ENCODE data around the gene ITGAL.

DNA sequence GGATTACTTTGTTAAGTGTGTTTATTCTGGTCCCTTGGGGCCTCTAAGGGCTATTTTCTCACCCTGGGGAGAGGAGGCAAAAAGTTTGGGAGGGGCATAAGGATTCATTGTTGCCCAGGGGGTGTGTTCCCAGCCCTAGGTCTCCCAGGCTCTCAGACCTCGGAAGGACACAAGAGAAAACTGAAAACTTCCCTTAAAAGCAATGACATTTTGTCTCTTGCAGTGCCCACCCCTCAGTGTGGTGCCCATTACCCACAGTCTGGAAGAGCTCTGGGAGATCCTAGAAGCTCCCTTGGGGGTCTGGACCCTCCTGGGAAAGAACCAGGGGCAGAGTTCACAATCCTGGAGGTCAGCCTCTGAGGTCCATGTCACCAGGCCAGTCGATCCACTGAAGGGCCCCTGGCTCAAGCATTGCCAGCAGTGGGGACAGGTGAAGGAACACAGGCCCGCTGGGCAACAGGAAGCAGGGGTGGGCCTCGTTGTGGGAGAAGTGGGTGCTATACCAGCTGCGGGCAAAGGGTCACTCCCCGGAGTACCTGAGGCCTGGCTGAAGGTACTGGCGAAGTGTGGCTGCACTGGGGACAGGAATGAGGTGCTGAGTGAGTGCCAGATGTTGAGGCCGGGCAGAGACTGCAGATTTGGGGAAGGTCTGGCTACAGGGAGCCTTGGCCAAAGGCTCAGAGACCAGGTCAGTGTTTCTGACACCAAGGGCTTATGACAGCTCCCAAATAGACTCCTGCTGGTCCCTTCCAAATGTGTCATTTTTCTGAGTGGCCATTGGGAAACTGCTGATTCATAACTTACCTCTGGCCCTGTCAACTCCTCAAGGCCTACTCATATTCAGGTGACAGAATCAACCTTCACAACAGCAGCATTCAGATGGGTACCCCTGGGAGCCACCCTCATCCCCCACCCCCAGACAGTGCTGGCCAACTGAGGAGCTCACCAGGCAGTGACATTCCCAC lies 66.7 kb downstream of the ITGAL start:
- no peak for TF ChIP-seq GATA2 (IDR thresholded peaks at IDR 0.05; ENCODE audit: insufficient read depth, insufficient read length, low read depth, low read length)
- no peak for TF ChIP-seq EZH2 (IDR thresholded peaks at IDR 0.05; ENCODE audit: borderline replicate concordance, low read depth, low read length, severe bottlenecking)
- TF ChIP-seq, protein P1, sequence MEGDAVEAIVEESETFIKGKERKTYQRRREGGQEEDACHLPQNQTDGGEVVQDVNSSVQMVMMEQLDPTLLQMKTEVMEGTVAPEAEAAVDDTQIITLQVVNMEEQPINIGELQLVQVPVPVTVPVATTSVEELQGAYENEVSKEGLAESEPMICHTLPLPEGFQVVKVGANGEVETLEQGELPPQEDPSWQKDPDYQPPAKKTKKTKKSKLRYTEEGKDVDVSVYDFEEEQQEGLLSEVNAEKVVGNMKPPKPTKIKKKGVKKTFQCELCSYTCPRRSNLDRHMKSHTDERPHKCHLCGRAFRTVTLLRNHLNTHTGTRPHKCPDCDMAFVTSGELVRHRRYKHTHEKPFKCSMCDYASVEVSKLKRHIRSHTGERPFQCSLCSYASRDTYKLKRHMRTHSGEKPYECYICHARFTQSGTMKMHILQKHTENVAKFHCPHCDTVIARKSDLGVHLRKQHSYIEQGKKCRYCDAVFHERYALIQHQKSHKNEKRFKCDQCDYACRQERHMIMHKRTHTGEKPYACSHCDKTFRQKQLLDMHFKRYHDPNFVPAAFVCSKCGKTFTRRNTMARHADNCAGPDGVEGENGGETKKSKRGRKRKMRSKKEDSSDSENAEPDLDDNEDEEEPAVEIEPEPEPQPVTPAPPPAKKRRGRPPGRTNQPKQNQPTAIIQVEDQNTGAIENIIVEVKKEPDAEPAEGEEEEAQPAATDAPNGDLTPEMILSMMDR (IDR thresholded peaks at IDR 0.05; ENCODE audit: extremely low read depth in 1 of 2, insufficient read depth in 1 of 2, low read depth in 1 of 2, low read length in 2 of 2), result no peak
- no peak for TF ChIP-seq POLR2AphosphoS5 (IDR thresholded peaks at IDR 0.05; ENCODE audit: insufficient read depth, low read depth, low read length)
- TF ChIP-seq POLR2A (IDR thresholded peaks at IDR 0.05; ENCODE audit: low read depth, low read length), result no peak
- TF ChIP-seq, protein P2, sequence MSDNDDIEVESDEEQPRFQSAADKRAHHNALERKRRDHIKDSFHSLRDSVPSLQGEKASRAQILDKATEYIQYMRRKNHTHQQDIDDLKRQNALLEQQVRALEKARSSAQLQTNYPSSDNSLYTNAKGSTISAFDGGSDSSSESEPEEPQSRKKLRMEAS (IDR thresholded peaks at IDR 0.05; ENCODE audit: insufficient read depth, insufficient read length), result no peak
- TF ChIP-seq JUN (IDR thresholded peaks at IDR 0.05; ENCODE audit: borderline replicate concordance, insufficient read depth, insufficient read length, low read depth), result no peak
- TF ChIP-seq MYC (IDR thresholded peaks at IDR 0.05; ENCODE audit: low read depth, low read length), result no peak

All from endothelial cell of umbilical vein (primary cell).